UCSD-AML1 (cell line): ENCODE measurements around the gene ENDOV.

Source experiments
- DNase-seq: peaks from one replicate; lab custom pipeline; 2025; ENCODE audit not compliant: unreplicated experiment; lab: John Stamatoyannopoulos, UW

Gene ENDOV

GRCh38 chr17:80464486-80464885 lies 49.5 kb downstream of the ENDOV start:
- DNase-seq, result no peak

GRCh38 chr17:80465327-80465974 lies 50.5 kb downstream of the ENDOV start:
- no peak for DNase-seq

GRCh38 chr17:80466188-80466705 lies 51.3 kb downstream of the ENDOV start:
- DNase-seq, result no peak

GRCh38 chr17:80468242-80468641 lies 53.3 kb downstream of the ENDOV start:
- no peak for DNase-seq

GRCh38 chr17:80468781-80469493 lies 54.0 kb downstream of the ENDOV start:
- no peak for DNase-seq

GRCh38 chr17:80469667-80470066 lies 54.7 kb downstream of the ENDOV start:
- DNase-seq, result no peak

- no peak for DNase-seq
These were observed 55.6 kb downstream of the ENDOV start for GRCh38 chr17:80470603-80471002.

GRCh38 chr17:80471922-80472321 lies 57.0 kb downstream of the ENDOV start:
- DNase-seq, result no peak

GRCh38 chr17:80472996-80473395 lies 58.0 kb downstream of the ENDOV start:
- no peak for DNase-seq

- DNase-seq, result no peak
These were observed 58.7 kb downstream of the ENDOV start for GRCh38 chr17:80473701-80474100.

GRCh38 chr17:80474231-80474960 lies 59.4 kb downstream of the ENDOV start:
- DNase-seq, result peak; percentile 40

- no peak for DNase-seq
These were observed 60.3 kb downstream of the ENDOV start for GRCh38 chr17:80474961-80475909.

- DNase-seq, result no peak
These were observed 61.2 kb downstream of the ENDOV start, which contains the start of gene NPTX1 for GRCh38 chr17:80475910-80476876. Gene NPTX1, minus strand, starts transcription at chr17:80476607. Its CDS starts 161 bp downstream, at chr17:80476446.

- no peak for DNase-seq
These were observed 62.1 kb downstream of the ENDOV start for GRCh38 chr17:80476877-80477646.

- no peak for DNase-seq
These were observed 62.9 kb downstream of the ENDOV start for GRCh38 chr17:80477647-80478478.

GRCh38 chr17:80478487-80479245 lies 63.7 kb downstream of the ENDOV start:
- DNase-seq, result no peak

- no peak for DNase-seq
These were observed 64.2 kb downstream of the ENDOV start for GRCh38 chr17:80479246-80479566.
